Large intestine (tissue), 3 donors: Measurements from ENCODE around the gene LMLN. TPM values are rescaled to one million over a fixed set of nuclear protein-coding genes. Genes with fewer than 3 reads are reported as not detected.
A peak's percentile ranks its signal among the peaks of the same experiment; 100 is the strongest.
"Not testable (repeated sequence)": the region's sequence is repeated elsewhere in the genome, so short reads cannot be mapped to it uniquely, and the experiment has no call there.

Experiments used
- DNase-seq, 2 donors: peaks; one replicate each; pipeline versions ENCODE4 v3.0.0 to v3.0.0-alpha.2; 2013
- H3K27ac ChIP-seq: one replicate; pipeline ENCODE4 v1.5.1; 2013; ENCODE audit warnings: low read length
- H3K27me3 ChIP-seq: 2 replicates; pipeline ENCODE4 v1.6.1; 2013; ENCODE audit warnings: low read length; ENCODE audit not compliant: control insufficient read depth, insufficient read depth
- H3K36me3 ChIP-seq: 2 replicates; pipeline ENCODE4 v1.6.1; 2013; ENCODE audit warnings: low read length; ENCODE audit not compliant: control insufficient read depth, insufficient read depth
- H3K4me1 ChIP-seq: one replicate; pipeline ENCODE4 v1.6.1; 2013; ENCODE audit warnings: low read length; ENCODE audit not compliant: control insufficient read depth, insufficient read depth
- H3K4me3 ChIP-seq: one replicate; pipeline ENCODE4 v1.5.1; 2013; ENCODE audit warnings: low read length
- H3K9me3 ChIP-seq: one replicate; pipeline ENCODE4 v1.6.1; 2013; ENCODE audit warnings: mild to moderate bottlenecking, low read depth, low read length, moderate library complexity; ENCODE audit not compliant: control insufficient read depth
- WGBS: methylation state at CpG from one replicate; pipeline ENCODE4 v1.1.5; 2013; ENCODE audit warnings: low lambda C conversion rate; ENCODE audit not compliant: insufficient coverage; 5-methylcytosine and 5-hydroxymethylcytosine counted together
- polyA plus RNA-seq: library from polyadenylated mRNA; unstranded; fragments of 120-200 nt; gene quantifications from one replicate; pipeline ENCODE4 v1.2.1, GENCODE V29; 2013

LMLN gene
- polyA plus RNA-seq, 1 donor, result 4.9 TPM

DNA sequence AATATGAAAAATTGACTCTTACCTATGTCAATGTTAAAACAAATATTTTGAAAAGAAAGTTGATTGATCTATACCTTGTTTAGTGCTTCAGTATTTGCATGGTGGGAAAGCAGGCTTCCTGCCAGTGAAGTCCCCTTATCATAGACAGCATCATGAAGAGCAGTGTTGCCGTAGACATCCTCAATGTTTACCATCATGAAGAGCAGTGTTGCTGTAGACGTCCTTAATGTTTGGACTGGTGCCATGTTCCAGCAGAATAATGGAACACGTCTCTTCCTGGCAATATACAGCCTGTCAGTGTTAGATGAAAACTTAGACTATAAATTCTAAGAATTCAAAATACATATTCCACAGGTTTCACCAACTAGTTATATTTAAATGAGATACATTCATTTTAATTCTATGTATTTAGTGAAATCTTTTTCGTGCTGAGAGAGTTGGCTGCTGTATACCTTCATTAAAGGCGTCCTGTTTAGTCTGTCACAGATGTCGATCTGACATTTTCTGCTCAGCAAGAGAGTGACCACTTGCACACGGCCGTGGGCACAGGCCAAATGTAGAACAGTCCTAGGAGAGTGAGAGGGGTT, 116.8 kb downstream of the LMLN start:
- H3K27me3 ChIP-seq, result peaks cover 62% of the 10 kb centered on the region

DNA sequence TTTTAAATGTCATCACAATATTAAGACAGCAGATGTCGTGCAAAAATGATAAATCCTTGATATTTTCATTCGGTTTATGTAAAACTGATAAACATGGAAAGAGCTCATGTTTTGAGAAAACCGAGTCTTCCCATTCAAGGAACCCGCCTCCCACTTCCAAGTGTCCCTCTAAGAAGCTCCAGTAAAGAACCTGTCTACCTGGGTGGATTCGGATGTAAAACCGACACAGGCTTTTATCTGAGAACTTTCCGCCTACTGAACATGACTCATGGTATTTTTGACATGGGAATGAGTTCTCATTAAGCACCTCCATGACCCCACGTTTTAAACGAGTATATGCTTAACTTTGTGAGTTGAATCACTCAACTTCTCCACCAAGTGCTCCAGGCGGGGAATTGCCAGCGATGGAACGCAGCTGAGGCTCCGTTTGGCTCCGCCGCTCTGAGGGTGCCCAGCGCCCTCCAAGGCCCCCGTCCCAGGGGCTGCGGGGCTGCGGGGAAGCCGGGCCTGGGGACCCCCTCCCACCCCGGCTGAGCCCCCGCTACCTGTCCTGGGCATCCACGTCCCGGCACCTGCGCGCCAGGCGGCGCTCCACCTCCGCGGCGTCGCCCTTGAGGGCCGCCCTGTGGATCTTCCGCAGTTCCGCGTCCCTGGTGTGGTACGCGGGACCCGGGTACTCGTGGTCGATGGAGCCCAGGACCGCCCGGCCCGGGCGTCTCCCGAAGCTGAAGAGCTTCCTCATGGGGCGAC, 119.9 kb downstream of the LMLN start:
- H3K4me3 ChIP-seq, result peak overlapping the region; percentile 26
- H3K36me3 ChIP-seq, result no peaks in the 10 kb centered on the region
- no peak overlapping the region for H3K27ac ChIP-seq
- no CpG with 5 or more reads among the region's 47 CpGs for WGBS
- peaks cover 54% of the 10 kb centered on the region for H3K27me3 ChIP-seq
- peaks cover 8% of the 10 kb centered on the region for H3K9me3 ChIP-seq
- peaks cover 4% of the 10 kb centered on the region for H3K4me1 ChIP-seq
- DNase-seq, result peak in 1 of 2 donors; percentile 6

More for the DNA sequence above, 116.8 kb downstream of the LMLN start:
- no peaks in the 10 kb centered on the region for H3K36me3 ChIP-seq
- 33% methylated on average over 1 of the region's 8 CpGs for WGBS
- no peak overlapping the region for H3K27ac ChIP-seq
- H3K4me3 ChIP-seq, result no peak overlapping the region
- DNase-seq, result no peak
- peaks cover 4% of the 10 kb centered on the region for H3K4me1 ChIP-seq
- H3K9me3 ChIP-seq, result peaks cover 8% of the 10 kb centered on the region

DNA sequence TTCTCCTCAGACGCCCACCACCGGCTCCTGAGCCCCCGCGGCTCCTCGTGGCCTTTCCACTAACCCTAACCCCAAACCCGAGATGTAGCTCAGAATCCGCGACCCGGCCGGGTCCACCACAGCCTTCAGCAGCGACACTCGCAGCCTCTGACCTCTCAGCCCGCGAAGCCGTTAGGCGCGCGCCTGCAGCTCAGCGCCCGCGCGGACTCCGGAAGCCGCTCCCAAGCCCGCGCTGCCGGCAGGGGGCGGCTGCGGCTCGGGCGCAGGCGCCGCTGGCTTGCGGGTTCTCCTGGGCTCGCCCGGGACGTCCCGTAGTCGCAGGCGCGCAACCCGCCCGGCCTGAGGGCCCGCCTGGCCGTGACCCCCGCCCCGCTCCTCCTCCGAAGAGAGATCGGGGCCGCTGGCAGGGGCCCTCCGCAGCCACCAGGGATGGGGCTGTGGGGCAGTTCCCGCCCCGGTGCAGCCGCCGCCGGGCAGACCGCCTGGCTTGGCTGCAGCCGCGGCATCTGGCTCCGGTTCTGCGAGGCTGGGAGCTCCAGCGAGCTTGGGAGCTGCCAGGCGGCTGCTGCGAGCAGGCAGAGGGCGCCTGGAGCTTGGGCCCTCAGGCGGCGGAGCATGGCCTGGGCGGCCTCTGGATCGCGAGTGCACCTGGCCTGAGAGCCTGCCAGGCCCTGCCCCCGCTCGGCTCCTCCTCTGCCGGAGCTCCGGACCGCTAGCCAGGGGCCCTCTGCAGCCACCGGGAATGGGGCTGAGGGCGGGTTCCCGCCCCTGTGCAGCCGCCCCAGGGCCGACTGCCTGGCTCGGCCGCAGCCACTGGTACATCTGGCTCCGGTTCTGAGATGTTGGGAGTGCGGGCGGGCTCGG, 120.7 kb downstream of the LMLN start:
- no CpG with 5 or more reads among the region's 86 CpGs for WGBS
- peak; percentile 35 to 80 for DNase-seq
- H3K9me3 ChIP-seq, result peaks cover 8% of the 10 kb centered on the region
- H3K4me3 ChIP-seq, result peak overlapping the region; percentile 26
- peaks cover 4% of the 10 kb centered on the region for H3K4me1 ChIP-seq
- H3K27ac ChIP-seq, result no peak overlapping the region
- peaks cover 53% of the 10 kb centered on the region for H3K27me3 ChIP-seq
- no peaks in the 10 kb centered on the region for H3K36me3 ChIP-seq

DNA sequence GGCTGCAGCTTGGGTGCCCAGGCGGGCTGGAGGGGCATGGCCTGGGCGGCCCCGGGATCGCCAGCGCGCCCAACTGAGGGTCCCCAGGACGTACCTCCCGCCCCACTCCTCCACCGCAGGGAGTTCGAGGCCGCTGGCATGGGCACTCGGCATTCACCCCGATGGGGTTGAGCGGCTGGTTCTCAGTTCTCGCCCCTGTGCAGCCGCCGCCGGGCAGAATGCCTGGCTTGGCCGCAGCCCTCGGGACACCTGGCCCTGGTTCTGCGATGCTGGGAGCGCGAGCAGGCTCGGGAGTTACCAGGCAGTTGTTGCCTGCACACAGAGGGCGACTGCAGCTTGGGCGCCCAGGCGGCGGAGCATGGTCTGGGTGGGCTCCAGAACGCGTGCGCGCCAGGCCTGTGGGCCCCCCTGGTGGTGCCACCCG, 121.4 kb downstream of the LMLN start:
- Histone ChIP-seq H3K4me3 (no peak overlapping the region), H3K9me3 (peaks cover 8% of the 10 kb centered on the region), H3K27ac (no peak overlapping the region), H3K4me1 (peaks cover 4% of the 10 kb centered on the region), H3K36me3 (no peaks in the 10 kb centered on the region), H3K27me3 (peaks cover 52% of the 10 kb centered on the region)
- DNase-seq, result no peak
- WGBS, result no CpG with 5 or more reads among the region's 33 CpGs

DNA sequence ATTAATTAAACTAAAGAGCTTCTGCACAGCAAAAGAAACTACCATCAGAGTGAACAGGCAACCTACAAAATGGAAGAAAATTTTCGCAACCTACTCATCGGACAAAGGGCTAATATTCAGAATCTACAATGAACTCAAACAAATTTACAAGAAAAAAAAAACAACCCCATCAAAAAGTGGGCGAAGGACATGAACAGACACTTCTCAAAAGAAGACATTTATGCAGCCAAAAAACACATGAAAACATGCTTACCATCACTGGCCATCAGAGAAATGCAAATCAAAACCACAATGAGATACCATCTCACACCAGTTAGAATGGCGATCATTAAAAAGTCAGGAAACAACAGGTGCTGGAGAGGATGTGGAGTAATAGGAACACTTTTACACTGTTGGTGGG, 122.2 kb downstream of the LMLN start:
- not testable (repeated sequence) for H3K36me3 ChIP-seq, H3K4me1 ChIP-seq, DNase-seq, H3K4me3 ChIP-seq, H3K9me3 ChIP-seq, H3K27ac ChIP-seq
- peaks cover 48% of the 10 kb centered on the region for H3K27me3 ChIP-seq
- no CpG with 5 or more reads among the region's 4 CpGs for WGBS

DNA sequence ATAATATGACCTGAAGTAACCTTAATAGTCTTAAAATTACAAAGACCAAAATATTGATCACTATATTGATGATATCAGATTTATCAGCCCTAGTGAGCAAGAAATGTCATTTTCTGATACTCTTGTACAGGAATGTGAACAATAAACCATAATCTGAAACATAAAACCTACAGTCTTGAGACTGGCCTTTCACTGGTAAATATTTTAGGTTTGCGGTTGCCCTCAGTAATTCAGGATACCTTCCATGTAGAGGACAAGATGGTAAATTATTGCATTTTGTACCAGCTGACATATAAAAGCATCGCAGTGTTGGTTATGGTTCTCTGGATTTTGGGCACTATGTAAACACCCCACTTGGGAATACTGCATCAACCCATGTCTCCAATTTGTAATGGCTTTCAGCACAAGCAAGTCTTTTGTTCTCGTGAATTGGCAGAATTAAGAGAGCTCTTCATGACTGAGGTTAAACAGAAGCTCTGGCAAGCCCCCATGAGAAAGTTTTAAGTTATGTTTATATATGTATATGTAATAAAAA, 128.5 kb downstream of the LMLN start:
- Histone ChIP-seq H3K36me3 (no peaks in the 10 kb centered on the region), H3K27me3 (peaks cover 27% of the 10 kb centered on the region), H3K4me1 (no peaks in the 10 kb centered on the region), H3K9me3 (no peaks in the 10 kb centered on the region), H3K4me3 (no peak overlapping the region), H3K27ac (no peak overlapping the region)
- no peak for DNase-seq
- no CpG with 5 or more reads among the region's 3 CpGs for WGBS

DNA sequence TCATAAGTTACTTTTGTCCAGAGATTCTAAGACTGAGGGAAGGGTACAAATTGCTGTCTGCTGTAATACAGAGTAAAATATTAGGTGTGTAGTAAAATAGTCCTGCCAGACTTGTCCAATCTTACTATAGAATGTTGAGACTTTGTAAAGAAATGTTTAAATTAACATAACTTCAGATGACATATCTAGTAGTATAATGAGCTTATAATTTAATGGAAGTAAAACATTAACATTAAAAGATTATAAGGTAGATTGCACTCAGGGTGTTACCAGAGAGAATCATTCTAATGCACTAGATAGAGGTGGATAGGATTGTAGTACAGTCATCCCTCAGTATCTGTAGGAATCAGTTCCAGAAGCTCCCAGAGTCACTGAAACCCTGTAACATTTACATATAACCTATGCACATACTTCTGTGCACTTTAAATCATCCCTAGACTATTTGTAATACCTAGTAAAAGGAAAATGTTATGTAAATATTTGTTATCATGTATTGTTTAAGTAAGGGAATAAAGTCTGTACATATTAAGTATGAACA, 130.8 kb downstream of the LMLN start:
- Histone ChIP-seq H3K27me3 (peaks cover 25% of the 10 kb centered on the region), H3K9me3 (no peaks in the 10 kb centered on the region), H3K36me3 (no peaks in the 10 kb centered on the region), H3K4me1 (no peaks in the 10 kb centered on the region), H3K4me3 (no peak overlapping the region), H3K27ac (no peak overlapping the region)
- no peak for DNase-seq

DNA sequence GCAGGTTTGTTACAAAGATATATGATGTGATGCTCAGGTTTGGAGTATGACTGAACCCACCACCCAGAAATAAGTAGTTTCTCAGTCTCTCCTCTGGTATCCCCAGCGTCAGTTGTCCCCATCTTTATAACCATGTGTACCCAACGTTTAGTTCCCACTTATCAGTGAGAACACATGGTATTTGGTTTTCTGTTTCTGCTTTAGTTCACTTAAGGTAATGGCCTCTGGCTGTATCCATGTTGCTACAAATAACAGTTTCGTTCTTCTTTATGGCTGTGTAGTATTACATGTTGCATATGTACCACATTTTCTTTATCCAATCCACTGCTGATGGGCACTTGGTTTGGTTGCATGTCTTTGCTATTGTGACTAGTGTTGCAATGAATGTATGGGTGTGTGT, 132.3 kb downstream of the LMLN start:
- WGBS, result no CpG with 5 or more reads among the region's 3 CpGs
- DNase-seq, result no peak
- no peak overlapping the region for H3K27ac ChIP-seq
- peaks cover 20% of the 10 kb centered on the region for H3K27me3 ChIP-seq
- H3K4me3 ChIP-seq, result no peak overlapping the region
- no peaks in the 10 kb centered on the region for H3K4me1 ChIP-seq
- no peaks in the 10 kb centered on the region for H3K9me3 ChIP-seq
- H3K36me3 ChIP-seq, result no peaks in the 10 kb centered on the region

DNA sequence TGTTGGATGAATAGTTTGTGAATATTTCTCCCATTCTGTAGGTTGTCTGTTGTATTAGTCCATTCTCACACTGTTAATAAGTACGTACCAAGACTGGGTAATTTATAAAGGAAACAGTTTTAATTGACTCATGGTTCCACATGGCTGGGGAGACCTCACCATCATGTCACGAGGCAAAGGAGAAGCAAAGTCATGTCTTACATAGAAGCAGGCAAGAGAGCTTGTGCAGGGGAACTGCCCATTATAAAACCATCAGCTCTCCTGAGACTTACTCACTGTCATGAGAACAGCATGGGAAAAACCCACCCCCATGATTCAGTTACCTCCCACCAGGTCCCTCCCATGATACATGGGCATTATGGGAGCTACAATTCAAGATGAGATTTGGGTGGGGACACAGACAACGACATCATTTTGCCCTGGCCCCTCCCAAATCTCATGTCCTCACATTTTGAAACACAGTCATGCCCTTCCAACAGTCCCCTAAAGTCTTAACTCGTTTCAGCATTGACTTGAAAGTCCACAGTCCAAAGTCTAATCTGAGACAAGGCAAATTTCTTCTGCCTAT, 133.2 kb downstream of the LMLN start:
- Histone ChIP-seq H3K9me3 (no peaks in the 10 kb centered on the region), H3K27me3 (peaks cover 13% of the 10 kb centered on the region), H3K36me3 (no peaks in the 10 kb centered on the region), H3K4me3 (no peak overlapping the region), H3K27ac (no peak overlapping the region), H3K4me1 (no peaks in the 10 kb centered on the region)
- no CpG with 5 or more reads among the region's 4 CpGs for WGBS
- no peak for DNase-seq
